ENCODE results near the gene MAD1L1.

The MAD1L1 gene

DNA sequence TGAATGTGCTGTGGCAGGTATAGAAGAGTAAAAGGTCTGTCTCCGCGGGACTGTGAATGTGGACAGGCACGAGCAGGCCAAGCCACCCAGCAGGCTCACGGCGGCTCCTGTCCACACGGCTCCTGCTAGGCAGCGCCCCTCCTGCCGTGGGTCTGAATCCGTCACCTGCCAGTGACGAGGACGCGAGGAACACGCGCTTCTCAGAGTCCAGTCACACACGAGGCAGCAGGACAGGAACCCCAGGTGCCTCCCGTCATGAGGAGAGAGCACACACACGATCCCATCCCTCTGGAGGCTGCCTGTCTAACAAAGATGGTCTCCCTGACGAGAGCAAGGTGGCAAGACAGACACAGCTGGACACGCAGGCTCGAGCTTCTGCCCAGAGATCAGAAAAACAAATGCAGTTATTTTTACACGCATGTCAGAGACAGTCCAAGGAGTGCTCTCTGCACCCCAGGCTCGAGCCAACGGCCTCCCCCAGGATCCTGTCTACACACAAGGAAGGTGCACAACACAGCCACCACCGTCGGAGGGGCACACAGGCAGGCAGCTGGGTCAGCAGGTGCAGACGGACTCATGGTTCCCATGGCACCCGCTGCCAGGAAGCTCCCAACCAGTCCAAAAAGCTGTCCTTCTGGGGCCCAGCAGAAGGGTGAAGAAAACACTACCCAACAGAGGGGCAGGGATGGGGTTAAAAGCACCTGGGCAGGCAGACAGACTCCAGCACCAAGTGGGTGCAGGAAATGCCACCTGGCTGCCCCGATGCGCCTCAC is 103.2 kb downstream of the MAD1L1 start:
- H3K36me3 ChIP-seq (ENCODE audit: insufficient read depth) = no peaks in the 10 kb centered on the region
- no peaks in the 10 kb centered on the region for H3K4me1 ChIP-seq (ENCODE audit: low read depth, poor library complexity, severe bottlenecking)
- no peaks in the 10 kb centered on the region for H4K20me1 ChIP-seq (ENCODE audit: insufficient read depth)
- no peak overlapping the region for H3K4me2 ChIP-seq
- H3K27ac ChIP-seq = no peak overlapping the region
- no peak overlapping the region for H3K4me3 ChIP-seq (IDR thresholded peaks at IDR 0.05; ENCODE audit: insufficient read depth, low read depth, low read length)
- H3K9ac ChIP-seq = no peak overlapping the region
- H2AFZ ChIP-seq (ENCODE audit: low read depth) = no peak overlapping the region
- H3K27me3 ChIP-seq (ENCODE audit: insufficient read depth, low read depth) = no peaks in the 10 kb centered on the region
- TF ChIP-seq, protein P1, sequence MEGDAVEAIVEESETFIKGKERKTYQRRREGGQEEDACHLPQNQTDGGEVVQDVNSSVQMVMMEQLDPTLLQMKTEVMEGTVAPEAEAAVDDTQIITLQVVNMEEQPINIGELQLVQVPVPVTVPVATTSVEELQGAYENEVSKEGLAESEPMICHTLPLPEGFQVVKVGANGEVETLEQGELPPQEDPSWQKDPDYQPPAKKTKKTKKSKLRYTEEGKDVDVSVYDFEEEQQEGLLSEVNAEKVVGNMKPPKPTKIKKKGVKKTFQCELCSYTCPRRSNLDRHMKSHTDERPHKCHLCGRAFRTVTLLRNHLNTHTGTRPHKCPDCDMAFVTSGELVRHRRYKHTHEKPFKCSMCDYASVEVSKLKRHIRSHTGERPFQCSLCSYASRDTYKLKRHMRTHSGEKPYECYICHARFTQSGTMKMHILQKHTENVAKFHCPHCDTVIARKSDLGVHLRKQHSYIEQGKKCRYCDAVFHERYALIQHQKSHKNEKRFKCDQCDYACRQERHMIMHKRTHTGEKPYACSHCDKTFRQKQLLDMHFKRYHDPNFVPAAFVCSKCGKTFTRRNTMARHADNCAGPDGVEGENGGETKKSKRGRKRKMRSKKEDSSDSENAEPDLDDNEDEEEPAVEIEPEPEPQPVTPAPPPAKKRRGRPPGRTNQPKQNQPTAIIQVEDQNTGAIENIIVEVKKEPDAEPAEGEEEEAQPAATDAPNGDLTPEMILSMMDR (conservative IDR thresholded peaks at IDR 0.05; ENCODE audit: low read depth, low read length) = no peak
- no peaks in the 10 kb centered on the region for H3K79me2 ChIP-seq (ENCODE audit: insufficient read depth, low read depth)

DNA sequence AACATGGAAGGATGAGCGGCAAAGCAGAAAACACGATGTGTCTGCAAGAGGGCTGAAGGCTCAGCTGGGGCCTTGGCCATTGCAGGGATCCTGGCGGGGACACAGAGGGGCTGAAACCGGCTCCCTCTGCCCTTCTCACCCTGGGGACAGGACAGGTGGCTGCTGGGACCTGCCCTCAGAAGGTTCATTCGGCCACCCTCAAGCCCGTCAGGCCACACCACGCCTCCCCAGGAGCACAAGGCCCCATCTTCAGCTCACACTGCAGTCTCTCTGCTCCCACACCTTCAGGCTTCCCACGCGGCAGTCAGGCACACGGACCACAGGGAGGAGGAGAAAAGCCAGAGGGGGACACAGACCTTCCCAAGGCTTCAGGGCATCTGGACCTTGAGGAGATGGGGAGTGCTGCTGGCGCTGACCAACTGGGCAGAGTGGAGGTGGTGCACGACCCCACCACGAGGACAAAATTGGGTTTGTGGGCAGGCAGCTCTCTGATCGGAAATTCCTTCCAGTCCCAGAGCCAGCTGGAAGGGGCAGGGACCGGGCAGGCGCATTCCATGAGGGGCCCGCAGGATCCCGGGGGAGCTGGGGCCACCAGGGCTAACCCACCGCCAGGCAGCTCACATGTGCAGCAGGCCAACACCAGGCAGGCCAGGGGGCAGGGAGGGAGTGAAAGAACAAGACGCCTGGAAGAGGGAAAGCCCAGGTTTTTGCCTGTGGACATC is 104.0 kb downstream of the MAD1L1 start:
- no peak overlapping the region for H3K9ac ChIP-seq
- H2AFZ ChIP-seq (ENCODE audit: low read depth) = no peak overlapping the region
- TF ChIP-seq, protein P1 (conservative IDR thresholded peaks at IDR 0.05; ENCODE audit: low read depth, low read length) = no peak
- no peak overlapping the region for H3K4me2 ChIP-seq
- H3K36me3 ChIP-seq (ENCODE audit: insufficient read depth) = no peaks in the 10 kb centered on the region
- no peaks in the 10 kb centered on the region for H3K27me3 ChIP-seq (ENCODE audit: insufficient read depth, low read depth)
- no peak overlapping the region for H3K4me3 ChIP-seq (IDR thresholded peaks at IDR 0.05; ENCODE audit: insufficient read depth, low read depth, low read length)
- no peak overlapping the region for H3K27ac ChIP-seq
- no peaks in the 10 kb centered on the region for H4K20me1 ChIP-seq (ENCODE audit: insufficient read depth)
- no peaks in the 10 kb centered on the region for H3K79me2 ChIP-seq (ENCODE audit: insufficient read depth, low read depth)
- no peaks in the 10 kb centered on the region for H3K4me1 ChIP-seq (ENCODE audit: low read depth, poor library complexity, severe bottlenecking)

DNA sequence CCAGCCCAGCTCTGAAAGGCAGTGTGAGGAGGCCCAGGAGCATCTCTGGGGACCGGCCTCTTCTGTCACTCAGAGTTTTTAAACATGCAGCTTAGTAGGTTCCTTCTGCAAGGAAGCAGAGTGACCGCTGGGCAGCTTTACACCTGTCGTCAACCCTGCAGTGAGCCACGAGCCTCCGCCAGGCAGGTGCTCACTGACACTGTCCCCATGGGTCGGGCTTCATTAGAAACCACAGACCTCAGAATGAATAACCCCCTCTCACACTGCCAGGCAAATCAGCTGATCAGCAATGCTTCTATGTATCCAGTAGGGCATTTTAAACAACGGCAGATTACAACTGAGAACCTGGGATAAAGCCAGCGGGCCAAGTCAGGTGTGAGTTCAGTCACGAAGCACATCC is 106.1 kb downstream of the MAD1L1 start:
- Histone ChIP-seq H3K27me3 (ENCODE audit: insufficient read depth, low read depth) (no peaks in the 10 kb centered on the region), H2AFZ (ENCODE audit: low read depth) (no peak overlapping the region), H3K4me1 (ENCODE audit: low read depth, poor library complexity, severe bottlenecking) (no peaks in the 10 kb centered on the region), H4K20me1 (ENCODE audit: insufficient read depth) (no peaks in the 10 kb centered on the region), H3K79me2 (ENCODE audit: insufficient read depth, low read depth) (no peaks in the 10 kb centered on the region), H3K27ac (no peak overlapping the region), H3K9ac (no peak overlapping the region), H3K4me2 (no peak overlapping the region), H3K36me3 (ENCODE audit: insufficient read depth) (no peaks in the 10 kb centered on the region), H3K4me3 (IDR thresholded peaks at IDR 0.05; ENCODE audit: insufficient read depth, low read depth, low read length) (no peak overlapping the region)
- TF ChIP-seq, protein P1 (conservative IDR thresholded peaks at IDR 0.05; ENCODE audit: low read depth, low read length) = no peak

DNA sequence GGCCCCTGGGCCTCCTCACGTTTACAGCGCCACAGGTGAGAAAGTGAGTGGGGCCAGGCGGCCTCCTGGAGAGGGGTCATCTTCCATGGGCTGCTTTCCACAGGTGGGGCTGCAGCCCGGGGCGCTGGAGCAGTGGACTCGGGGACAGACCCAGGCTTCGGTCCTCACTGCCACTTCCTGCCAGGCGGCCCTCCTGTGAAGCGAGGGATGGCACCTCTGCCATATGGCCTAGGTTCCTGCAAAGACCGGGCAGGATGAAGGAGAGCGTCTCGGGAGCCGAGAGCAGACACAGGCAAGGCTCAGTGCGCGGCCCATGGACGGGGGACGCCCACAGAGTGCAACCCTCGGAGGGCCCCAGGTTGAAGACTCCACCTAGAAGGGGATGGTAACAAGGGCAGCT is 106.8 kb downstream of the MAD1L1 start:
- no peak overlapping the region for H3K4me3 ChIP-seq (IDR thresholded peaks at IDR 0.05; ENCODE audit: insufficient read depth, low read depth, low read length)
- H3K27me3 ChIP-seq (ENCODE audit: insufficient read depth, low read depth) = no peaks in the 10 kb centered on the region
- no peak overlapping the region for H2AFZ ChIP-seq (ENCODE audit: low read depth)
- no peaks in the 10 kb centered on the region for H3K4me1 ChIP-seq (ENCODE audit: low read depth, poor library complexity, severe bottlenecking)
- H3K27ac ChIP-seq = no peak overlapping the region
- no peaks in the 10 kb centered on the region for H3K36me3 ChIP-seq (ENCODE audit: insufficient read depth)
- no peak overlapping the region for H3K4me2 ChIP-seq
- no peak overlapping the region for H3K9ac ChIP-seq
- TF ChIP-seq, protein P1 (conservative IDR thresholded peaks at IDR 0.05; ENCODE audit: low read depth, low read length) = no peak
- no peaks in the 10 kb centered on the region for H4K20me1 ChIP-seq (ENCODE audit: insufficient read depth)
- H3K79me2 ChIP-seq (ENCODE audit: insufficient read depth, low read depth) = no peaks in the 10 kb centered on the region
